Vagina (tissue), 2 donors: ENCODE results near the gene SDK2.

Source experiments
- CTCF ChIP-seq, 3 experiments: fragments of 450-650 bp in 2 of 3; fragments of 200-600 bp in 1 of 3; sonication (generic) in 1 of 3; IDR thresholded peaks; one replicate each; pipeline ENCODE4 v1.5.1; 2017 to 2019; ENCODE audit warnings: antibody characterized with exemption in 3 of 3, mild to moderate bottlenecking in 2 of 3, moderate library complexity in 2 of 3
- POLR2A ChIP-seq, 2 donors: fragments of 450-650 bp; IDR thresholded peaks; one replicate each; pipeline ENCODE4 v1.6.1; 2017; ENCODE audit warnings: antibody characterized with exemption in 2 of 2, mild to moderate bottlenecking in 2 of 2, moderate library complexity in 2 of 2
- POLR2AphosphoS5 ChIP-seq, 2 donors: sonication (generic); formaldehyde crosslinking; IDR thresholded peaks; one replicate each; pipeline ENCODE4 v1.9.0; 2017; ENCODE audit warnings: antibody characterized with exemption in 2 of 2, mild to moderate bottlenecking in 2 of 2, low read depth in 1 of 2; ENCODE audit not compliant: insufficient read depth in 1 of 2

- peak; percentile 13 to 33 (median 18) for TF ChIP-seq CTCF (IDR thresholded peaks at IDR 0.05)
- TF ChIP-seq POLR2AphosphoS5 (IDR thresholded peaks at IDR 0.05; ENCODE audit: insufficient read depth in 1 of 2, low read depth in 1 of 2) = no peak
- no peak for TF ChIP-seq POLR2A (IDR thresholded peaks at IDR 0.05)
Observed at GRCh38 chr17:73657473-73658116, 13.3 kb upstream of the SDK2 start.
